Stimulated activated CD8-positive, alpha-beta memory T cell treated with anti-CD3 and anti-CD28 coated beads, Interleukin-12 subunit alpha, Interleukin-12 subunit beta, amount 100 ng/mL, for 1 hour (primary cell): ENCODE data around the gene TIMM29.
"Not testable (repeated sequence)": the region's sequence is repeated elsewhere in the genome, so short reads cannot be mapped to it uniquely, and the experiment has no call there.

Source experiments
- DNase-seq: peaks from one replicate; pipeline ENCODE4 v3.0.0-alpha.2; 2020; ENCODE audit warnings: low read depth

The TIMM29 gene

GRCh38 chr19:10912619-10913018, 16.0 kb upstream of the TIMM29 start:
- DNase-seq: no peak

- no peak for DNase-seq
These were observed 14.8 kb upstream of the TIMM29 start for GRCh38 chr19:10913716-10914340.

- DNase-seq: no peak
These were observed 13.2 kb upstream of the TIMM29 start for GRCh38 chr19:10915130-10916091.

GRCh38 chr19:10916602-10917001, 12.0 kb upstream of the TIMM29 start:
- DNase-seq: no peak

GRCh38 chr19:10918359-10918758, 10.3 kb upstream of the TIMM29 start:
- DNase-seq: no peak

GRCh38 chr19:10919352-10920287, 9.0 kb upstream of the TIMM29 start:
- no peak for DNase-seq

- no peak for DNase-seq
These were observed 8.3 kb upstream of the TIMM29 start for GRCh38 chr19:10920288-10920655.

GRCh38 chr19:10920781-10921180, 7.8 kb upstream of the TIMM29 start:
- DNase-seq: no peak

GRCh38 chr19:10921199-10921909, 7.3 kb upstream of the TIMM29 start:
- DNase-seq: no peak

GRCh38 chr19:10921910-10922637, 6.5 kb upstream of the TIMM29 start:
- DNase-seq: no peak

- DNase-seq: no peak
These were observed 6.0 kb upstream of the TIMM29 start for GRCh38 chr19:10922638-10923014.

- no peak for DNase-seq
These were observed 5.1 kb upstream of the TIMM29 start for GRCh38 chr19:10923260-10924112.

- DNase-seq: no peak
These were observed 4.0 kb upstream of the TIMM29 start for GRCh38 chr19:10924597-10924996.

- no peak for DNase-seq
These were observed 665 bp upstream of the TIMM29 start for GRCh38 chr19:10927730-10928562.

- DNase-seq: no peak
These were observed 787 bp downstream of the TIMM29 start for GRCh38 chr19:10929402-10929794.

GRCh38 chr19:10935371-10936059, 6.9 kb downstream of the TIMM29 start:
- DNase-seq: no peak

- no peak for DNase-seq
These were observed 8.1 kb downstream of the TIMM29 start for GRCh38 chr19:10936661-10937084.

GRCh38 chr19:10941649-10942048, 13.0 kb downstream of the TIMM29 start:
- DNase-seq: not testable (repeated sequence)
